Astrocyte (in vitro differentiated cells and primary cell): ENCODE measurements around the gene RCAN2.

Experiments used
- EZH2 ChIP-seq: IDR thresholded peaks from 2 replicates; pipeline ENCODE4 v1.6.1; 2012; ENCODE audit warnings: mild to moderate bottlenecking, low read length, inconsistent platforms; ENCODE audit not compliant: insufficient read depth
- TF ChIP-seq, protein P1 (sequence below): IDR thresholded peaks from 2 replicates; pipeline ENCODE4 v1.5.1; 2011; ENCODE audit warnings: low read depth, mild to moderate bottlenecking, inconsistent platforms, low read length, moderate library complexity; ENCODE audit not compliant: insufficient read depth

- TF ChIP-seq, protein P1, sequence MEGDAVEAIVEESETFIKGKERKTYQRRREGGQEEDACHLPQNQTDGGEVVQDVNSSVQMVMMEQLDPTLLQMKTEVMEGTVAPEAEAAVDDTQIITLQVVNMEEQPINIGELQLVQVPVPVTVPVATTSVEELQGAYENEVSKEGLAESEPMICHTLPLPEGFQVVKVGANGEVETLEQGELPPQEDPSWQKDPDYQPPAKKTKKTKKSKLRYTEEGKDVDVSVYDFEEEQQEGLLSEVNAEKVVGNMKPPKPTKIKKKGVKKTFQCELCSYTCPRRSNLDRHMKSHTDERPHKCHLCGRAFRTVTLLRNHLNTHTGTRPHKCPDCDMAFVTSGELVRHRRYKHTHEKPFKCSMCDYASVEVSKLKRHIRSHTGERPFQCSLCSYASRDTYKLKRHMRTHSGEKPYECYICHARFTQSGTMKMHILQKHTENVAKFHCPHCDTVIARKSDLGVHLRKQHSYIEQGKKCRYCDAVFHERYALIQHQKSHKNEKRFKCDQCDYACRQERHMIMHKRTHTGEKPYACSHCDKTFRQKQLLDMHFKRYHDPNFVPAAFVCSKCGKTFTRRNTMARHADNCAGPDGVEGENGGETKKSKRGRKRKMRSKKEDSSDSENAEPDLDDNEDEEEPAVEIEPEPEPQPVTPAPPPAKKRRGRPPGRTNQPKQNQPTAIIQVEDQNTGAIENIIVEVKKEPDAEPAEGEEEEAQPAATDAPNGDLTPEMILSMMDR, result no peak
- TF ChIP-seq EZH2, result no peak
Observed at GRCh38 chr6:46190889-46191288, 300.4 kb downstream of the RCAN2 start.
